ENCODE measurements around the gene SCPEP1. TPM values are rescaled to one million over a fixed set of nuclear protein-coding genes. Genes with fewer than 3 reads are reported as not detected.
"Not testable (repeated sequence)": the region's sequence is repeated elsewhere in the genome, so short reads cannot be mapped to it uniquely, and the experiment has no call there.

Gene SCPEP1, protein sequence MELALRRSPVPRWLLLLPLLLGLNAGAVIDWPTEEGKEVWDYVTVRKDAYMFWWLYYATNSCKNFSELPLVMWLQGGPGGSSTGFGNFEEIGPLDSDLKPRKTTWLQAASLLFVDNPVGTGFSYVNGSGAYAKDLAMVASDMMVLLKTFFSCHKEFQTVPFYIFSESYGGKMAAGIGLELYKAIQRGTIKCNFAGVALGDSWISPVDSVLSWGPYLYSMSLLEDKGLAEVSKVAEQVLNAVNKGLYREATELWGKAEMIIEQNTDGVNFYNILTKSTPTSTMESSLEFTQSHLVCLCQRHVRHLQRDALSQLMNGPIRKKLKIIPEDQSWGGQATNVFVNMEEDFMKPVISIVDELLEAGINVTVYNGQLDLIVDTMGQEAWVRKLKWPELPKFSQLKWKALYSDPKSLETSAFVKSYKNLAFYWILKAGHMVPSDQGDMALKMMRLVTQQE
- polyA plus RNA-seq (ENCODE audit: insufficient read length in 10 of 10), result 10 to 100 TPM; 11.1 to 20.9 (median 16.6) TPM
- long read RNA-seq, donor 1, partial matches to known transcripts, result 0 of 3 reads
- long read RNA-seq, donor 1, other reads (novel, unspliced or antisense), result 0 of 3 reads
- long read RNA-seq, donor 2, partial matches to known transcripts, result 0 of 3 reads
- long read RNA-seq, donor 2, other reads (novel, unspliced or antisense), result 0 of 3 reads
- long read RNA-seq, donor 3, result 0 reads
- long read RNA-seq, donor 4, transcript SCPEP1-201 (13 exons, 1,942 nt), result major isoform, 7 of 12 reads
- long read RNA-seq, donor 4, partial matches to known transcripts, result 5 of 12 reads
- long read RNA-seq, donor 4, other reads (novel, unspliced or antisense), result 0 of 12 reads
- long read RNA-seq, donor 5, transcript SCPEP1-201 (13 exons, 1,942 nt), result major isoform, 6 of 6 reads
- long read RNA-seq, donor 5, partial matches to known transcripts, result 0 of 6 reads
- long read RNA-seq, donor 5, other reads (novel, unspliced or antisense), result 0 of 6 reads
- long read RNA-seq, donor 6, partial matches to known transcripts, result 0 of 3 reads
- long read RNA-seq, donor 6, other reads (novel, unspliced or antisense), result 0 of 3 reads
- long read RNA-seq, donor 7, partial matches to known transcripts, result 0 of 4 reads
- long read RNA-seq, donor 7, other reads (novel, unspliced or antisense), result 0 of 4 reads
- long read RNA-seq, donor 8, transcript SCPEP1-201 (13 exons, 1,942 nt), result major isoform, 10 of 10 reads
- long read RNA-seq, donor 8, partial matches to known transcripts, result 0 of 10 reads
- long read RNA-seq, donor 8, other reads (novel, unspliced or antisense), result 0 of 10 reads
- long read RNA-seq, donor 9, partial matches to known transcripts, result 0 of 1 reads
- long read RNA-seq, donor 9, other reads (novel, unspliced or antisense), result 0 of 1 reads

DNA sequence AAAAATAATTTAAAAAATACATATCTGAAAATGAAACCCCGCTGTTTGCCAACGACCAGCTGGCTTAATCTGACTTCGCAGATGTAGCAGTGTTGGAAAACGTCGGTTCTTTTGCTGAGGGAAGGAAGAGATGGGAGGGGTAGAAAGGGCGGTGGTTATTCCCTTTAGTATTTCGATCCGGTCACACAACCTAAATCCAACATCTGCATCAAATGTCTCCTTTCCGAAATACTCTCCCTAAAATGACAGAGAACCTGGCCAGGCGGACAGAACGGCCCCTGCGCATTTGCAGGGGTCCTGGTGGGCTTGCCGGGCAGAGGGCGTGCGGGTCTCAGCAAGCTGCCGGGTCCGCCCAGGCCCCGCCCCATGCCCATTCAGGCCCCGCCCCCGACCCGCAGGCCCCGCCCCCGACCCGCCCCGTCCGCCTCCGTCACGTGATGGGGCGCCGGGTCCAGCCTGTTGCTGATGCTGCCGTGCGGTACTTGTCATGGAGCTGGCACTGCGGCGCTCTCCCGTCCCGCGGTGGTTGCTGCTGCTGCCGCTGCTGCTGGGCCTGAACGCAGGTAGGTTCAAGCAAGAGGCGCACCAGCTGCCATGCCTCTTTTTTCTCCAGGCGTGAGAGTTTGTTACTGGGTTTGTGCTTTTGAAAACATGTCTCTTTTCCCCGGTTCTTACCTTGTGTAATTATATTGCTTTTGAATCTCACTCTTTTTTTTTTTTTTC, at the start of gene SCPEP1:
TSS of gene SCPEP1 (plus strand) at position 459 of the 723 bp plus-strand sequence. CDS start at position 488, 29 bp downstream.
- peak; percentile 59 to 86 (median 65) for DNase-seq

DNA sequence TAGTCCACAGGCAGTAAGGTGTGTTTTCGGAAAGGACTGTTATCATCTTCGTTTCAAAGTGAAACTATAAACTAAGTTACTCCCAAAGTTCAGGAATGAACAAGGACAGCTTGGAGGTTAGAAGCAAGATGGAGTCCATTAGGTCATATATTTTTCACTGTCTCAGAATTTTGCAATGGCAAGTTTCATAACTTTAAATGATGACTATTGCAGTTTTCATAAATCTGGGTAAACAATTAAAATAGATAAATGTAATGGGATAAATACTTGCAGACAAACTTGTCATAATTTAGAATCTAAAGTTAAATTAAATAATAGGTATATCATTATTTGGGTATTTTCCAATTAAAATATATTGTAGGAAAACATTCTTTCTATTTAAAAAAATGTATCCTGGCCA, 49.3 kb upstream of the SCPEP1 start:
- no peak for DNase-seq

- DNase-seq, result no peak
Observed at GRCh38 chr17:56929362-56929969, 48.5 kb upstream of the SCPEP1 start.

GRCh38 chr17:56930739-56931337, 47.1 kb upstream of the SCPEP1 start:
- DNase-seq, result no peak

DNA sequence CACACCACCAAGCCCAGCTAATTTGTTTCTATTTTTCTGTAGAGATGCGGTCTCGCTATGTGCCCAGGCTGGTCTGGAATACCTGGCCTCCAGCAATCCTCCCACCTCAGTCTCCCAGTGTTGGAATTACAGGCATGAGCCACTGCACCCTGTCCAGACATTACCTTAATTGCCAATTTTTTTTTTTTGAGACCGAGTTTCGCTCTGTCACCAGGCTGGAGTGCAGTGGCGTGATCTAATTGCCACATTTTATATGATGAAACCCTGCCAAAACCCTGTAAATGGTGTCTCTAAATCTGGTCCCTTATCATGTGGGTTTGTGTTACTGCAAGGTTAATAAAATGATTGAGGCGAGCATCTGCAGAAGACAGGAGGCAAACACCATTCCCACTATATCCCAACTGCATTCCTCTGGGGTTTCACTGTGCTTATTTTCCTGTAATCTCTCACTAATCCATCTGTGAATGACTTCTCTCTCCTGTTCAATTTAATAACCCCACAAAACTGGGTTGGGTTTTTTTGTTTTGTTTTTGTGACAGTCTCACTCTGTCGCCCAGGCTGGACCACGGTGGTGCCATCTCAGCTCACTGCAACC, 44.7 kb upstream of the SCPEP1 start:
- DNase-seq, result no peak

- DNase-seq, result no peak
Observed at GRCh38 chr17:56933868-56934267, 44.1 kb upstream of the SCPEP1 start.

- DNase-seq, result no peak
Observed at GRCh38 chr17:56934280-56934679, 43.7 kb upstream of the SCPEP1 start.

- no peak for DNase-seq
Observed at GRCh38 chr17:56935461-56935860, 42.5 kb upstream of the SCPEP1 start.

DNA sequence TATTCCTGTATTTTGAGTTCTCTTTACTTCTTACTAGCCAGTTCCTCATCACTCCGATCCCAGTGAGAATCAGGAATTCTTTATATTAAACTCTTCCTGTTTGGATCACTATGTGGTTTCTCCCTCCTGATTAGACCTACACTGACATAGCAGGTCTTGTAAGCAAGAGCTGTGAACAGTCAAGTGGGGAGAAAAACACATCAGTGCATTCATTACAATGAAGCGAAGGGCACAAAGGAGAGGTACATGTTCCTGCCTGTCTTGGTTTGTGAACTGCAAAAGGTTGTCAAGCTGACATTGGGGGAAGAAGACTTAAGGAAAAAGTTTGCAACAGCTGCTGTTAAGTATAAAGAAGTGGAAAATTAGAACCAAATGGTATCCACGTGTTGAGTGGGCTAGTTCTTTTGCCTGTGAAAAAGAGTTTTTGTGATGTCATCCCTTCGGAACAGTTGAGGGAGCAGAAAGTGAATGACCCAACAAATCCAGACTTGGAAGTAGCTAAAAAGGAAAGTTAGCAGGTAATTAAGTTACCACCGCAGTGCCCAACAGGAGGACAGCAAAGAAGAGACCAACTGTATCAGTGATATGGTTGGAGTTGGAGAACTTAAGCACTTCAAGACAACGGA, 41.1 kb upstream of the SCPEP1 start:
- DNase-seq, result no peak

- DNase-seq, result no peak
Observed at GRCh38 chr17:56937687-56938086, 40.2 kb upstream of the SCPEP1 start.

GRCh38 chr17:56938206-56938605, 39.7 kb upstream of the SCPEP1 start:
- DNase-seq, result not testable (repeated sequence)

DNA sequence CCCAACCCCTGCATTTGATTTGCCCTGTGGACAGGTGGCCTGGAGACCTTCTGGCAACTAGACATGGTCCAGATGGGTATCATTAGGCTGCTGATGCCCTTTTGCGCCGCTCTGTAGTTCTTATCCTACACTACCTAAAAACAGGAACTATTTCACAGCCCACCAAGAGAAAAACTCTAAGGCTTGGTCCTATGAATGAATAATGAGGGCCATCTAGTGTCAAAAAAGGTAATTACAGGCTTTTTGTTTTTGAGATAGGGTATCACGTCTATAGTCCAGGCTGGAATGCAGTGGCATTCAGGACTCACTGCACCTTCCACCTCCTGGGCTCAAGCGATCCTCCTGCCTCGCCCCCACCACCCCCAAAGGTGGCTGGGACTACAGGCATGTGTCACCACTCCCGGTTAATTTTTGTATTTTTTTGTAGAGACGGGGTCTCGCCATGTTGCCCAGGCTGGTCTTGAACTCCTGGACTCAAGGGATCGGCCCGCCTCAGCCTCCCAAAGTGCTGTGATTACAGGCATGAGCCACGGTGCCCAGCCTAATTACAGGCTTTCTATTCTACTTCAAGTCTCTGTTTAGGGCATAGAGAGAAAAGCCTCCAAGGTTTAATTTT, 38.0 kb upstream of the SCPEP1 start:
- DNase-seq, result peak; percentile 46 to 68 (median 47)

GRCh38 chr17:56943505-56944125, 34.3 kb upstream of the SCPEP1 start:
- no peak for DNase-seq

DNA sequence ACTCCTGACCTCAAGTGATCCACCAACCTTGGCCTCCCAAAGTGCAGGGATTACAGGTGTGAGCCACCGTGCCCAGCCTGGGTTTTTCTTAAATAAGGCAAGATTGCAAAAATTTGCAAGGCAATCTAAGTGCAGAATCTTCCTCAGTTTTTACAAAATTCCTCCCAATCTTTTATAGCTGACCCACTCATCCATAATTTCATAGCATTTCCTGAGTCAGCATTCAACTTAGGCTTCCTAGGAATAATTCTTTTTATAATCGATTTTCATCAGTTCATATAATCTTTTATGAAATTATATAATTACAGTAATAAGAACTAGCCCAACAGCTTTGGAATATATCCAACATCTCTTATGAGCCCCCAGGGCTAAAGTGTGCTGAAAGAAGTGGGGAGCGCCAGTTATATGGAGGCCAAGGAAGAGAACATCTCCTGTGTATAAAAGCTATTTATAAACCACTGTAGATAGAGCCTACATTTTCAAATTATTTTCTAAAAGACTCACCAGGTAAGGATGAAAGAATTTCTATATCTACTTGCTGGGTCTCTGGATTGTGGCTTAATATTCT, 31.9 kb upstream of the SCPEP1 start:
- DNase-seq, result no peak

DNA sequence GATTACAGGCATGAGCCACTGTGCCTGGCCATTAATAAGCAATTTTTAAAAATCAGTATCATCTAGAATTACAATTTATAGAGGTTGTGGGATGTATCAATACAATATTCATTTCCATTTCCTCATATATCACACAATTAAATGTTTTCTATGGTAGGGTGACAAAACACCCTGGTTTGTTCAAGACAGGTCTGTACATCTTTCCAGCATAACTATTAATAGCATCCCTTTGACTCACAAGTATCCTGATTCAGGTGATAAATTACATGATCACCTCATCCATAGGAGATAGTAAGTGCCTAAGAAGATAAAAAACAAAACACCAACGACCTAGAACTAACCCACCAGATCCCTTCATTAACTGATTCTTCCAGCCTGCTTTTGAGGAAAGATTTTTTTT, 30.2 kb upstream of the SCPEP1 start:
- no peak for DNase-seq

GRCh38 chr17:56948491-56948890, 29.4 kb upstream of the SCPEP1 start:
- no peak for DNase-seq

- no peak for DNase-seq
Observed at GRCh38 chr17:56949595-56949994, 28.3 kb upstream of the SCPEP1 start.

- no peak for DNase-seq
Observed at GRCh38 chr17:56956992-56957391, 20.9 kb upstream of the SCPEP1 start.

Measured in muscle of back (tissue), 13 donors.